GM11168 (cell line): ENCODE data around the gene CENPK.
"Not testable (repeated sequence)": the region's sequence is repeated elsewhere in the genome, so short reads cannot be mapped to it uniquely, and the experiment has no call there.

ENCODE experiments used
- in situ Hi-C: fragments of 300-500 bp; cut with MboI; formaldehyde crosslinking; loops from one replicate; pipeline ENCODE4 v1.12.0; 2022; ENCODE audit warnings: low sequenced_read_pairs; ENCODE audit not compliant: unreplicated experiment

The CENPK gene, protein sequence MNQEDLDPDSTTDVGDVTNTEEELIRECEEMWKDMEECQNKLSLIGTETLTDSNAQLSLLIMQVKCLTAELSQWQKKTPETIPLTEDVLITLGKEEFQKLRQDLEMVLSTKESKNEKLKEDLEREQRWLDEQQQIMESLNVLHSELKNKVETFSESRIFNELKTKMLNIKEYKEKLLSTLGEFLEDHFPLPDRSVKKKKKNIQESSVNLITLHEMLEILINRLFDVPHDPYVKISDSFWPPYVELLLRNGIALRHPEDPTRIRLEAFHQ

GRCh38 chr5:65562731-65563701, at the start of gene CENPK, which contains the start of gene PPWD1:
CENPK (minus strand) TSS chr5:65563168; CDS start chr5:65554907, 8,261 bp downstream.
PPWD1 (plus strand) TSS chr5:65563296; CDS start chr5:65563311, 15 bp downstream.
- in situ Hi-C loops = no loop called here

GRCh38 chr5:65612298-65612907, 49.4 kb upstream of the CENPK start:
- in situ Hi-C loops = no loop called here

DNA sequence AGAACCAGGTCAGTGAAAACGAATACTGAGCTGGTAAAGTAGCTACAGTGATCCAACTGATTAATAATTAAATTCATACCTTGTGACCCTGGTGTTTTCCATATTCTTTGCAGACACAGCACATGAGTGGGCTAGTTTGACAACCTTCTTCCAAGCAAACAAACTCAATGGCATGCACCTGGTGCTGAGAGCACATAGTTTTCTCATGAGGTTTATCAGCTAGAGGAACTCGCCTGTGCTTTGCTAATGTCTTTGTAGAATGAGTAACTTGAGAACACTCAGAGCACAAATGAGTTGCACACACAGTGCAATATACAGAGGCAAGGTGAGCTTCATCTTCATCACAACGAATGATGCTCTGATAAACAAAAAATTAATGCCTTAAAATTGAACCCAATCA, 48.6 kb upstream of the CENPK start:
- in situ Hi-C loops = no loop called here

DNA sequence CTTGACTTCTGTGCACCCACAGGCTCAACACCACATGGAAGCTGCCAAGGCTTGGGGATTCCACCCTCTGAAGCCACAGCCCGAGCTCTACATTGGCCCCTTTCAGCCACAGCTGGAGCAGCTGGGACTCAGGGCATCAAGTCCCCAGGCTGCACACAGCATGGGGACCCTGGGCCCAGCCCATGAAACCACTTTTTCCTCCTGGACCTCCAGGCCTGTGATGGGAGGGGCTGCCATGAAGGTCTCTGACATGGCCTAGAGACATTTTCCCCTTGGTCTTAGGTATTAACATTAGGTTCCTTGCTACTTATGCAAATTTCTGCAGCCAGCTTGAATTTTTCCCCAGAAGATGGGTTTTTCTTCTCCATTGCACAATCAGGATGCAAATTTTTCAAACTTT, 38.8 kb upstream of the CENPK start:
- in situ Hi-C loops = not testable (repeated sequence)

- in situ Hi-C loops = no loop called here
These were observed 25.7 kb upstream of the CENPK start for GRCh38 chr5:65588694-65589093.

DNA sequence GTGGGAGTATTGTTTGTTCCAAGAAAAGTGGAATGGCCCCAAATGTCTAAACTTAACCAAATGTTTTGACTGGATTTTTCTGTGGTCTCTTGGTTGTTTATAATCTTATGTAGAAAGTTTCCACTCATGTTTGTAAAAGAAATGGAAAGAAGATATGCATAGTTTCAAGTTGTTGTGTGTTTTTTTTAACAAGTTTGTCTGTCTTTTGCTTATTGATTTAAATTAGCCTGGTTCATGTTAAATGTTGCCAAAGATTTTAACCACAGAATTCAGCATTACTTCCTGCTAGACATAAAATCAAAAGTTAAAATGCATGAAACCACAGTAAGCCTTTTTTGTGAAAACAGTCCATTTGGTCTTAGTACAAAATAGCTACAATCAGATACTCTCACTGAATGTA, 14.2 kb upstream of the CENPK start:
- in situ Hi-C loops = no loop called here

DNA sequence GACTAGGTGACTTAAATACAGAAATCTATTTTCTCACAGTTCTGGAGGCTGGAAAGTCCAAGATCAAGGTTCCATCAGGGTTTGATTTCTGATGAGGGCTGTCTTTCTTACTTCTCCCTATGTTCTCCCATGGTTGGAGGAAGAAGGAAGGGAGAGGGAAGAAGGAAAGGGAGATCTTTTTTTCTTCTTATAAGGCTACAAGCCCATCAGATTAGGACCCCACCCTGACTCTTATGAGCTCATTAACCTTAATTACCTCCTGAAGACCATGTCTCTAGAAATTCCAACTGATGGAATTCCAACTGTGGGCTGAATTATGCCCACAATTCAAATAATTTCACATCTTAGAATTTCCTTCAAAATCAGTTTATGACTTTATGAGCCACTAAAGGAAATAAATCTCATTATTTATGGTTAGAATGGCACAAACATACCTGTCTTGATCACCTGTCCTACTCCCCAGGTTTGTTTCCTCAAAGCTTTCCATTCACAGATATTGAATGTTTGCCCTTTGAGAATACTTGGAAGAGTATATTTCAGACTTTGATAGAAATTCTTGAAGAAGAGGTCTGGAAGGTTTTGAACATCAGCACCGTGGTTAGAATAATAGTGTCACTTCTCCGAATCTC, 7.7 kb upstream of the CENPK start:
- in situ Hi-C loops = no loop called here

- in situ Hi-C loops = no loop called here
These were observed 3.5 kb upstream of the CENPK start for GRCh38 chr5:65566505-65566904.

- in situ Hi-C loops = no loop called here
These were observed 809 bp upstream of the CENPK start for GRCh38 chr5:65563777-65564176.

- in situ Hi-C loops = no loop called here
These were observed 6.2 kb downstream of the CENPK start for GRCh38 chr5:65556718-65557117.

- in situ Hi-C loops = no loop called here
These were observed 6.8 kb downstream of the CENPK start for GRCh38 chr5:65556181-65556580.

GRCh38 chr5:65555287-65555686, 7.7 kb downstream of the CENPK start:
- in situ Hi-C loops = no loop called here

GRCh38 chr5:65553941-65554340, 9.0 kb downstream of the CENPK start:
- in situ Hi-C loops = no loop called here

DNA sequence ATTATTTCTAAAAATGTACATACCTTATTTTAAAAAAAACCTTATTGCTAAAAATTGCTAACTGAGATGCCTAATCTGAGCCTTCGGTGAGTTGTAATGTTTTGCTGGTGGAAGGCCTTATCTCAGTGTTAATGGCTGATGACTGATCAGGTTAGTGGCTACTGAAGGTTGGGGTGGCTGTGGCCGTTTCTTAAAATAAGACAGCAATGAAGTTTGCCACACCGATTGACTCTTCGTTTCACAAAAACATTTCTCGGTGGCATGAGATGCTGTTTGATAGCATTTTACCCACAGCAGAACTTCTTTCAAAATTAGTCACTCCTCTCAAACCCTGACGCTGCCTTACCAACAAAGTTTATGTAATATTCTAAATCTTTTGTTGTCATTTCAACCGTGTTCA, 14.7 kb downstream of the CENPK start:
- in situ Hi-C loops = no loop called here

DNA sequence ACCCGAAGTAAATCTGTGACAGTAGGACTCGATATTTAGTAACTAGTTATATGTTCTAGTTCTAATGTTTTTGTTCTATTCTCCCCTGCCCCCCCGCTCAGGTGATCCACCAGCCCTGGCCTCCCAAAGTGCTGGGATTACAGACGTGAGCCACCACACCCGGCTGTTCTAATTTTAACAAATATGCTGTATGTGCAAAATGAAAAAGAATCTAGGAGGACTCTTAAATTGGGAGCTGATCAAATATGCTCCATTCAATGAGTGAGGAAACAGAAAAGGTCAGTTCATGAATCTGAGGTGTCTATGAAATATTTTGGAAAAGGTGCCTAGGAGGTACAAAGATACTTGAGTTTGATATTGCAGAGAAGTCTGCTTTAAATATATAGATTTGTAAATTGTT, 16.8 kb downstream of the CENPK start:
- in situ Hi-C loops = no loop called here

GRCh38 chr5:65544473-65544872, 18.5 kb downstream of the CENPK start:
- in situ Hi-C loops = no loop called here

GRCh38 chr5:65539827-65540226, 23.1 kb downstream of the CENPK start:
- in situ Hi-C loops = no loop called here

DNA sequence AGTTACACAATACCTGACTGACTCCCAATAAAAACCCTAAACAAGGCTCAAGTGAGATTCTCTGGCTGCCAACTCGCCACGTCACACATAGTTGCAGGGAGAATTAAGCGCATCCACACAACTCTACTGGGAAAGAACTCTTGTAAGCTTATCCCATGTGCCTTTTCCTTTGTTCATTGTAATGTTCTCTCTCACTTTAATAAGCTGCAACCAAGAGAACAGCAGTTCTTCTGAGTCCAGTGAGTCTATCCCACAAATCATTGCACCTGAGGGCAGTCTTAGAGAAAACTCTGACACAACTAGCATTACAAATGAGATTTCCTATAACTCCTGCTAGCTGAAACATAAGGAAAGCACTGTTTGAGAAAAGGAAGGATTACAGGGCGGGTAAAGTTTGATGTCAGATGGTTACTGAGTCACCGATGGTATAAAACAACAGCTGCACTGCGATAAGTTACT, 27.4 kb downstream of the CENPK start:
- in situ Hi-C loops = no loop called here

DNA sequence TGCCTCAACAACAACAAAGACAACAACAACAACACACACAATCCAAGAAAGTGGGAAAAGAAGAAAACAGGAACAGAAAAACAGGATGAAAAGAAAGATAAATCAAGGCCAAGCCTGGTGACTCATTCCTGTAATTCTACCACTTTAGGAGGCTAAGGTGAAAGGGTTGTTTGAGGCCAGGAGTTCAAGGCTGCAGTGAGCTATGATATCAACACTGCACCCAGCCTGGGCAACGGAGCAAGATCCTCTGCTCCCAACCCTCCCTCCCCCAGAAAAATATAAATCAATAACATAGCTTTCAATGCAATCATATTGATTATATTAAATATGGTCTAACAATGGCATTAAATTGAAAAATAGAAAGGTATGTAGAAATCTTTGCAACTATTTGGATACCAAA, 32.1 kb downstream of the CENPK start:
- in situ Hi-C loops = no loop called here

DNA sequence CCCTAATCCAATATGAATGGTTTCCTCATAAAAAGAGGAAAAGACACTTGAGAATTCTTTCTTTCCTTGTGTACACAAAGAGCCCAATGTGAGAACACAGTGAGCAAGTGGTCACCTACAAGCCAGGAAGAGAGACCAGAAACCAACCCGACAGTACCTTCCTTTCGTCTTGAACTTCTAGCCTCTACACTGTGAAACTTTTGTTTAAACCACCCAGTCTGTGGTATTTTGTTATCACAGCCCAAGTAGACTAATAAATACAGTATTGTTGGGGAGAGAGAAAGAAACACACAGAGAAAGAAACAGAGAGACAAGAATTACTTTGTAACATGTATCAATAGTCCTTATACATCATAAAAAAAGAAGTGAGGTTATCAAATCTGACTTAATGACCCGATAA, 37.2 kb downstream of the CENPK start:
- in situ Hi-C loops = no loop called here
